HL-60 (cell line): ENCODE measurements around the gene RAP1GAP2.
"Not testable (repeated sequence)": the region's sequence is repeated elsewhere in the genome, so short reads cannot be mapped to it uniquely, and the experiment has no call there.

Experiments
- DNase-seq, 2 experiments: peaks; one replicate each; pipeline ENCODE4 v3.0.0-alpha.2; 2010 to 2020; ENCODE audit warnings: low read depth in 1 of 2, low spot score in 1 of 2
- H3K27ac ChIP-seq: fragments of 250-450 bp; sonication (Bioruptor Pico); replicated peaks from 2 replicates; pipeline ENCODE4 v1.5.1; 2020; ENCODE audit warnings: mild to moderate bottlenecking, moderate library complexity
- H3K27me3 ChIP-seq: fragments of 250-450 bp; sonication (Bioruptor Pico); 2 replicates; pipeline ENCODE4 v1.5.1; 2021; ENCODE audit warnings: mild to moderate bottlenecking, moderate library complexity; ENCODE audit not compliant: insufficient read depth, poor library complexity, severe bottlenecking
- H3K4me3 ChIP-seq: replicated peaks from 2 replicates; pipeline ENCODE4 v1.5.1; 2011; ENCODE audit warnings: mild to moderate bottlenecking, control low read depth, low read length; ENCODE audit not compliant: insufficient read depth
- CTCF ChIP-seq: IDR thresholded peaks from one replicate; pipeline ENCODE4 v1.5.1; 2011; ENCODE audit warnings: low read length, control low read depth, inconsistent platforms; ENCODE audit not compliant: insufficient read depth
- GABPA ChIP-seq: IDR thresholded peaks from 2 replicates; pipeline ENCODE4 v1.6.1; 2012; ENCODE audit warnings: low read depth
- POLR2AphosphoS5 ChIP-seq: IDR thresholded peaks from 2 replicates; pipeline ENCODE4 v1.6.1; 2012; ENCODE audit warnings: low read depth
- REST ChIP-seq: IDR thresholded peaks from 2 replicates; pipeline ENCODE4 v1.6.1; 2012; ENCODE audit warnings: low read depth; ENCODE audit not compliant: insufficient replicate concordance
- SPI1 ChIP-seq: IDR thresholded peaks from 2 replicates; pipeline ENCODE4 v1.6.1; 2012; ENCODE audit warnings: low read depth, mild to moderate bottlenecking, borderline replicate concordance

Gene RAP1GAP2

GRCh38 chr17:2885733-2886132 is 89.5 kb downstream of the RAP1GAP2 start:
- H3K27ac ChIP-seq, result no peak overlapping the region
- DNase-seq, result no peak
- H3K4me3 ChIP-seq, result no peak overlapping the region
- TF ChIP-seq POLR2AphosphoS5 (no peak), SPI1 (no peak), REST (no peak), GABPA (no peak), CTCF (no peak)
- no peaks in the 10 kb centered on the region for H3K27me3 ChIP-seq

GRCh38 chr17:2888326-2888725 is 92.1 kb downstream of the RAP1GAP2 start:
- no peak for DNase-seq
- TF ChIP-seq POLR2AphosphoS5, result no peak
- no peak for TF ChIP-seq REST
- TF ChIP-seq CTCF, result no peak
- TF ChIP-seq SPI1, result no peak
- TF ChIP-seq GABPA, result no peak
- no peak overlapping the region for H3K27ac ChIP-seq

GRCh38 chr17:2889256-2889655 is 93.0 kb downstream of the RAP1GAP2 start:
- Histone ChIP-seq H3K4me3 (no peak overlapping the region), H3K27me3 (no peaks in the 10 kb centered on the region), H3K27ac (no peak overlapping the region)
- DNase-seq, result no peak
- TF ChIP-seq REST, result no peak
- no peak for TF ChIP-seq CTCF
- no peak for TF ChIP-seq SPI1
- no peak for TF ChIP-seq POLR2AphosphoS5
- TF ChIP-seq GABPA, result no peak

More at GRCh38 chr17:2888326-2888725, 92.1 kb downstream of the RAP1GAP2 start:
- no peak overlapping the region for H3K4me3 ChIP-seq
- H3K27me3 ChIP-seq, result no peaks in the 10 kb centered on the region

GRCh38 chr17:2890778-2891177 is 94.5 kb downstream of the RAP1GAP2 start:
- not testable (repeated sequence) for H3K27me3 ChIP-seq, H3K27ac ChIP-seq, H3K4me3 ChIP-seq, DNase-seq
